Stimulated activated CD8-positive, alpha-beta memory T cell treated with anti-CD3 and anti-CD28 coated beads, Interleukin-12 subunit alpha, Interleukin-12 subunit beta, amount 100 ng/mL, for 24 hours (primary cell): Measurements from ENCODE around the gene ZFHX3.

Source experiments
- DNase-seq: peaks from one replicate; pipeline ENCODE4 v3.0.0-alpha.2; 2020; ENCODE audit errors: extremely low read depth

Gene ZFHX3

DNA sequence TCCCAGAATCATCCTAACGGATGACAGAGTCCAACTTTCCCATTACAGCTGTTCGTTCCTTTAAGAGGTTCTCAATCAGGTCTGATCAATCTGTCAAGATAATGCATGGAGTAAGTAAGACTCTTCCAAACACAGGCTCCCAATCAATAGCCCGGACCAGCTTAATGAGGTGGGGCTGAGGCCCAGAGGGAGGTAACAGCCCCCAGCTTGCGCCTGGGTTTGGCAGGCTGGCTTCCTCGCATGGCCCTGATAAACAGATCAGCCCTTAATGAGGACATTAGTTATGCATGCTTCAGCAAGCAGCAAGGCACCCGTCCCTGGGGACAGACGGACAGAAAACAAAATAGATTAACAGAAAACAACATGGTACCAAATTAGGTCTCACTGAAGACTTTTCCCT is 145.7 kb downstream of the ZFHX3 start:
- DNase-seq = no peak

DNA sequence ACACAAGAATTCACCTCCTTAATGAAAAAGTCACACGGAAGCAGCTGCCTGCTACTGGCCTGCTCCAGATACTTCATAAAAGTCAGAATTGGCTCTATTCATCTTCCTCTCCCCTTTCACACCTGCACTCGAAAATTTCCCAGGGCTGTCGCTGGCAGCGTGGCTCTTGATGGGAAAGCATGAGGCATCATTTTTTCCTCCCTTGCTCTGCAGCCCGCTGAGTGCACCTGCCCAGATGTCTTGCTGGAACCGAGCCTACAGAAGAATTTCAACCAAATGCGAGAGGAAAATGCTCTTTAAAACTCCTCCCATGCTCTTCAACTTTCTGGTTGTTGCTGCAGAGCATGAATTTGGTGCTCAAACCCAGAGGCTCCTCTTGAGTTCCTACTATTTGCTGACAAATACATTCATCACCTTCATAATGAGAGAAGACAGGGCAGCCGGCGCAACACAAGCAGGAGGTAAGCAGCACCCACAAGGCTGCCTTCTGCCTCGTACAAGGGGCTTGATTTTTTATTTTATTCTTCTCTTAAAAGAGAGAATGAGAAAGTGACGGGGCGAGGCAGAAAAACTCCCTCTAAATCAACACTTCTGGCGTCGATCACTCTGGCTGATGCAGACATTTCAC is 146.8 kb downstream of the ZFHX3 start:
- no peak for DNase-seq

DNA sequence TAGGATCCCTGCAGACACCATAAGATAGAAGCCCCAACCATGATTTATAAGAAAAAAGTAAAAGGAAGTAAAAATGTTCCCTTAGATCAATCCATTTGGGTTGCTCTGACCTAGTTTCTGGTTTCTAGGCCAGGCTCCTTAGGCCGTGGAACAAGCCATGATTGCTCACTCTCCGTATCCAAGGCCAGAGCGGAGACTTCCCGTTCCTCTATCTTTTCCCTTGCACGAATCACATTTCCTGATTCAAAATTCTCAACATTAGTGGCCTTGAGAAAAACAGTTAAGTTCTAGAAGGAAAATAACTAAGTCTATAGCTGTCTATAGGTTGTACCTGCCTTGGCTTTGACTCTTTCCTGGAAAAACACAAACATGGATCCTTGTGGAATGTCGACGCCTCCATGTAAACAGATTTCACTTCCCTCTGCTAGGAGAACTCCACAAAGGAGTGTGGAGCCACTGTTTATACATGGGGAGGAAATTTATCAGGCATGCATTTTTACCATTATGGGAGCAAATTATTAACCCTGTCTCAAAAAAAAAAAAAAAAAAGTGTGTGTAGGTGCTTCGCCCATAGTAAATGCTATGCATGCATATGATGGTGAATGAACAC is 149.6 kb downstream of the ZFHX3 start:
- DNase-seq = no peak

DNA sequence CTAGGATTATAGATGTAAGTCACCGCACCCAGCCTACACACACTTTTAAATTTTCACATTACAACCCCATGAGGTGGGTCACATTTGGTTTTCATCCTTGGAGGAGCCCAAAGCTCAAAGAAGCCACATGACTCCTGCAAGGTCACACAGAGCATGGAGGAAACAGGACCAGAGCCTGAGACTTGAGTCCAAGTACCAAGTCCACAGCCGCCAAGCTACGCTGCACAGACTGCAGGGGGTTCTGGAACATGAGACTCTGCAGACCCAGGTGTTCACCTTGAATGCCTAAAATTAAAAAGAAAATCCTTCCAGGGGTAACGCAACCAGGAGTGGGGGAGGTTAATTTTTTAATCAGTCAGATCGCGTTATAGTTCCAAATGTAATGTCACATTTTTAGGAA is 150.2 kb downstream of the ZFHX3 start:
- DNase-seq = no peak

DNA sequence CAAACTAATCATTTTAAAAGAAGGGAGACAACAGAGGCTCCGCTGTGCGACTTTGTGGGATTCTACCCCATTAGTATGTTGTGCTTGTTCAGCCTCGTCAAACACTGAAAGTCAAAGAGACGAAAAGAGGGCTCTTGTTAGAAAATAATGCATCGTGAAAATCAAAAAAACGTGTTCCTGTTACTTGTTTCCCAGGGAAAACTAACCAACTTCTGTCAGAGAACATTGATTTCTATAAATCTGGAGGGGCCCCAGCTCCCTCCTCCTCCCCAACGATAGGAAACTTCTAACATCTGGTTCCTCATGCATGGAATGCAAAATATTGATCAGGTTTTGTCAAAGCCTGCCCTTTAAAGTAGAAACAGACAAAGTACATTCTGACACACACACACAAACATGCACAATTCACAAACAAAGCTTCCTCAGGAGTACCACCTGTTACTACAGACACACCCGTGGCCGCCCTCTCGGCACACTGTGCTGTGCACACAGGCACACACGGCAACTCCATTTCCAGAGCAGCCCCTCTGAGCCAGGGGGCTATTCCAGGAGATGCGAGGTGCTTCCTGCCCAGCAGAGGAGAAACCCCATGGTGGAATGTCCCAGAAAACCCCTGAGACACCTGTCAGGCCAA is 151.3 kb downstream of the ZFHX3 start:
- DNase-seq = no peak

DNA sequence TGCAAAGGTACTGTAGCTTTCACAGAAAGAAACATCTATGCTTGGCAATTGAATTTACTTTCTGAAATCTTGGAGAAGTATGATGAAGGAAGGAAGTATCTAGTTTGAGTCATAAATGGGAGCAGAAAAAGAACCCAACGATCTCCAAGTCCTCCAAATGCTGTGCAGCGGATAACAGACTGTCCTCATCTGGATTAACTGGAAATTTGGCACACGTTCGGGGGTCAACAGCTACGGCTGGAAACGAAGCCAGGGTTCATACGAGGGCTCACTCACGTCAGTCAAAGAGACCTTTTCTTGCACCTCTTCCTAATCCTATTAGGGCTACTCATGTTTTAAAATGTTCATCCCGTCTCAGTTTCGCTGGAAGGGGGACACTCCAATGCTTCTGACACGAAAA is 152.0 kb downstream of the ZFHX3 start:
- DNase-seq = no peak

DNA sequence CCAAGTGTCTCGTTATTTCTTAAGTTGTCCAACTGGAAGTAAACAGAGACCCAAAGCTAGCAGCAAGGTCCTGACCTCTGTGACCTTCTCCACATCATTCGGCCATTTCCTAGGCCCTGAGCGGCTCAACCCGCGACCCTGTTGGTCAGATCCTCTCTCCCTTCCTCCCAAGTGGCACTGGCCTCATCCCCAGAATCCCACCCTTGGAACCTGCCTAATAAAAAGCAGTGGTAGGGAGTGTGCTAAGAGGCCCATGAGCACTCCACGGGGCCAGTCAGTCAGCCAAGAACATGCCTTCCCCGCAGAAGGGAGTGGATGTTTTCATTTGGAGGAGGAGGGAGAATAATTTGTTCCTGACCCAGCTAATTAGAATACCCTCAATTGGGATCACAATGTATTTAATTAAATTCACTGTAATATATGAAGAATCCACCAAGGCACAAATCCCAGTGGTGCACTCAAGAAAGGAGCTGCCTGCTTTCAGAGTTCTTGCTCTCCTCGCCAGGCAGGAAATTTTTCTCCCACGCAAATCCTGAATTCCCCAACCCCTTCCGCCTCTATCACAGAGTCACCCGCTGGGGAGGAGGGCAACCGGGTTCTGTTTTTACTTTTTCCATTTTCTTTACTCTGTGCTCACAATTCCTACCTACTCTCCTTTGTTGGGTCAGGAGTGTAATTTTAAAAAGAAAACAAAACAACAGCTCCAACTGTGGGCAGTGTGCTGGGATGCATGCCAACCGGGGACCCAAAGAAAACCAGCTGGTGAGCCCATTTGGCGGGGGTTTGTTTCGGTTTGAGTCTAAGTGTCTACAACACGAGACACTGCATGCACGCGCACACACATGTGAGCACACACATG is 153.4 kb downstream of the ZFHX3 start:
- DNase-seq = no peak

DNA sequence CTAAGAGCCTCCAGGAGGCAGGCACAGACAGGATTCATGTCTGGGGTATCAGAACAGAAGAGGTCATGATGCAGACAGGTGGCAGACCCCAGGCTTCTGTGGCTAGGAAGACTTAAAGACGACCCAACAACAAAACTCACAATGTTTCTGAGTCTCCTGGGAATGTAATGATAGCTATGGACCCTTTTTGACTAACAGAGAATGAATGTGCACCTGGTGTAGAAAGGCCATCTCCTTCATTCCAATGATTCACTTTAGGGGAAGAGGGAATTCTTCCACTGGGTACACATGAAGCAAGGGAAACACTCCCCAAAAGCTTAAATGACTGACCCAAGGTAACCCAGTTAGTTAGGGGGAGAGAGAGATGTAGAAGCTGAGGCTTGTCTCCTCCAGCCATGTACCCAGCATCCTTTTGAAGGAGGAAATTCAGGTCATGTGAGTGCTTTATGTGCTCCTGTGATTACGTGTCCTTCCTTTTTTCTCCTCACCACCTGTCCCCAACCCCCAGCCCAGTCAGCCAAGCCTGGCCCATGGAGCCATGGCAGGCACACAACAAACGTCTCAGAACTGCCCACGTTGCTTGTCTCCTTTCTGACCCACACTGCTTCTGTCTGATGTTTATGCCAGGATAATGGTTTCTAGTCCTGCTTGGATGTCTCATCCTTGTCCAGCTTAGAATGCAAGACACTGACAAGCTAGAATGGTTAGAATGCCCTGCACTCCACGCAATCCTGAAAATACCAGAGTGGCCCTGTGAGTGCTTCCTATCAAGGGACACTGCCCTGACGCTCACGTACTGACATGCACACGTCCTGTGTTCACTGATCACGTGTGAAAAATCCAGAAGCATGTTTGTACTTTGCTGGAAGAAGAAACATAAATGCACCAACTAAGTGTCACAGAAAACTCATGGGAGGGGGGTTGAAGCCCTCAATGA is 156.4 kb downstream of the ZFHX3 start:
- DNase-seq = no peak

DNA sequence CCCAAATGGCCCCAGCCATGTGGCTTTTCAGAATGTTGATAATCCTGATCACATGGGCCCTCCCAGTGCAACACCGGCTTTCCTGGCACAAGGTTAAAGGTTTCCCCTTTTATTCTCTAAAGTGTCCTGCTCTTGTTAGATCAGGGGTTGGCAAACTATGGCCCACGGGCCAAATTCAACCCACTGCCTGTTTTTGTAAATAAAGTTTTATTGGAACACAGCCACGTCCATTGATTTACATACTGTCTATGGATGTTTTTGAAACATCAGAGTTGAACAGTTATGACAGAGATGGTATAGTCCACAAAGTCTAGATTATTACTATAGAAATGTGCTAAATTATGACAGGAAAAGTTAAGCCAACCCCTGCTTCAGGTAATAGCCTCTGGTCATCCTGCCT is 157.3 kb downstream of the ZFHX3 start:
- DNase-seq = no peak

DNA sequence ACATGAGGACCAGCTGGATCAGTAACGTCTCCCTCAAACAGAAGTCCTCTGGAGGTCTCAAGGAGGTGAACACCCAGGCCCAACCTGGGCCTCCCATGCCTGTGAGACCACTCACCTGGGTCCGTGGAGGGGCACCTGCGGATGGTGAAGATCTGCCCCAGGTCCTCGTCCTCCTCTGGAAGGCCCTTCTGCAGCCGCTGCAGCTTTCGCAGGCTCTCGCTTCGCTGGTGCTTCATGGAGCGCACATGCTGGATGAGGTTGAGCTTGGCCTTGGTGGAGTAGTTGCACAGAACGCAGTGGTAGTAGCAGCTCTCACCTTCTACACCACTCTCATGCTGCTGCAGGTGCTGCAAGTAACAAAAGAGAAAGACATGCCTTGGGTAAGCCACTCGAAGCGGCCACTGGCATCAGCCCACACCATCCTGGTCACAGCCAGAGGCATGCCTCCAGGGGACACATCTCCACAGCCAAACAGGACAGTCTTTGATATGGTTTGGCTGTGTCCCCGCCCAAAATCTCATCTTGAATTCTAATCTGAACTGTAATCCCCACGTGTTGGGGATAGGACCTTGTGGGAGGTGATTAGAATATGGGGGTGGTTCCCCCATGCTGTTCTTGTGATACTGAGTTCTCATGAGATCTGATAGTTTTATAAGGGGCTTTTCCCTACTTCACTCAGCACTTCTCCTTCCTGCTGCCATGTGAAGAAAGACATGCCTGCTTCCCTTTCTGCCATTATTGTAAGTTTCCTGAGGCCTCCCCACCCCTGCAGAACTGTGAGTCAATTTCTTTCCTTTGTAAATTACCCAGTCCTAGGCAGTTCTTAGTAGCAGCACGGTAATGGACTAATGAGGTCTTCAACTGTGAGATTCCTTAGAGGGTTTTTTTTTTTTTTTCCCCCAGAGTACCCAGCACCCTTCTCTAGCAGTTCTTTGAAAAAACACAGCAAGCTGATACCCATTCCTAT is 158.0 kb downstream of the ZFHX3 start:
- DNase-seq = no peak

DNA sequence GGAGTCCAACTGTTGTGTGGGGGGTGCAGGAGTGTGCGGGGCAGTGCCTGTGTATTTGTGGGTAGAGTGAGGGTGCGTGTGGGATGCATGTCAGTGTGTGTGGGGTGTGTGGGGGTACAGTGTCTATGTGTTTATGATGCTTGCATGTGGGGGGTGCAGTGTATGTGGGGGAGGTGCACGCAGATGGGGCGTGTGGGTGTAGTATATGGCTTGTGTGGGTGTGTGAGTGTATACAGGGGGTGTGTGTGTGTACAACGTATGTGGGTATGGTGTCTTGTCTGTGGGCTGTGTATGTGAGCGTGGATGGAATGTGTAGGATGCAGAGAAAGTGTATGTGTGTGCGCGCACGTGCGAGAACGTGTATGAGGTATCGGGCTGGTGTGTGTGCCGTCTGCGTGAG is 160.4 kb downstream of the ZFHX3 start:
- no peak for DNase-seq

DNA sequence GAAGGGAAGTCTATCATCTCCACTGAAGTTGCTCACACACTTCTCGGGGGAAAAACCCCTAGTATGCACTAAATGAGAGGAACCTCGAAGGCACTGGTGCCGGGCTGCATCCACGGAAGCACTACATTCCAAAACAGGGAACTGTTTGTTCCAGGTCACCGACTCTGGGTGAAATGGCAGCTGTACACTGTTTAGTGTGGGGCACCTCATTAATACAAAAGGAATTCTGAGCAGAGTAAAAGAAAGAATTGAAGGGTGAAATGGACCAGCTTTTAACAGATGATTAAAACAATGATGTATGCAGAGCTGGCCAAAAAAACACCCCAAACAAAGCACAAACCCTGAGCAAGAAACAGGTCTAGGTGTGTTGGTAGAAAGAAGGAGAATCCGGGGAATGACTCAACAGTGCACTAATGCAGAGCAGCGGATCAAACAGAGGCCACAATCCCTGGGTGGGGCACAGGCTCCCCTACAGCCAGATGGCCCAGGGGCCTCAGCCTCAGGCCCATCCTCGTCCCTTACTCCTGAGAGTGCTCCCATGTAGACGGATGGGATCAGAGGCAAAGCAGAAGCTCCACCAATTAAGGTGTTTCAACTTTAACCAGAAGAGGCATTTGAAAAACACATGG is 161.5 kb downstream of the ZFHX3 start:
- no peak for DNase-seq

DNA sequence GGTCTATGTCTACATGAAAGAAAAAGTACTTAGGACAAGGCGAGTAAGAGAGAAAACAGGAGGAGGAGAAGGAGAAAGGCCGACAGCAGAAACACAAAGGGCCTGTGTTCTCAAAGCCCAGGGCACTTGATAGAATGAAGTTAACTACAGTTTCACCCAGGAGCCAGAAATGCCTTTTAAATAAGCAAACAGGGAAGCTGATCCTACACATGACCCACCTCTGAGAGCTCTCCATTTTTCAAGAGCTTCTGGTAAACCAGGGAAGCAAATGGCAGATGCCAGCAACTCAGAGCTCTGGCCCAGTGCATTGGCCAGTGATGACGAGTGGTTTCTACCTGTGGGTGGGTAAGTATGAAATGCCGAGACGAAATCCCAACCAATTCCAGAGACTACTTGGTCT is 163.4 kb downstream of the ZFHX3 start:
- no peak for DNase-seq

DNA sequence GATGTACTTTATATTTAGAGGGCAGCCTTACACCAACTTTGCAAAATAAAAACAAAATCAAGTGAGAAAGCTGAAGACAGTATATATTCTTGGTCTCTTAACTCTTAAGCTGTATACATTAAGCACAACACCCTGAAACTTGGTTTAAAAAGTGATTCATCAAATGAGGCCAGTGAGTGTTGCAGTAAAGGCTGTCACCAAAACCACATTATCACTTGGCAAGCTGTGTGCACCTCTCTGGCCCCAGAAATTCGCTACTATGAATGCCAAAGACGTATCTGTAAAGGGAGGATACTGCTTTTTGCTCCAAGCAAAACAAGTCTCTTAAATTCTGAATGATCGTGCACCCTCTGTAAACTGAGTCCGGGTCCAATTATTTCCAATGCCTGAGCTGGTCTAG is 163.9 kb downstream of the ZFHX3 start:
- no peak for DNase-seq

DNA sequence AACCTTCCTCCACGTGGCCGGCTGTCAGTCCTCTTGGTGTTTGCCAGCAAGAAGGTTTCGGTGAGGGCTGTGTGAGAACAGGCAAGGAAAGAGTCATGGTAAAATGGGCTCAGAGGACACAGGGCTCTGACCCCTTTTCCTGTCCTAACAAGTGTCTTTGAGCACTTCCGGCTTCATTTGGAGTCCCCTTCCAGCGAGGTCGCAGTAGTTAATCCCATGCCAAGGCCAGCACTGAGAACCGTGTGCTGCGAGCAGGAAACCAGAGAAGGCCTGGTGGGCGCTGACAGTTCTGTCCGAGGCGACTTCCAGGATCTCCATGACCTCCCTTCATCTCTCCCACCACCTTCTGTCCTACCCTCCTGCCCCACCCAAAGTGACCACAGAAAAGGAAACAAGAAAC is 168.1 kb downstream of the ZFHX3 start:
- DNase-seq = no peak

DNA sequence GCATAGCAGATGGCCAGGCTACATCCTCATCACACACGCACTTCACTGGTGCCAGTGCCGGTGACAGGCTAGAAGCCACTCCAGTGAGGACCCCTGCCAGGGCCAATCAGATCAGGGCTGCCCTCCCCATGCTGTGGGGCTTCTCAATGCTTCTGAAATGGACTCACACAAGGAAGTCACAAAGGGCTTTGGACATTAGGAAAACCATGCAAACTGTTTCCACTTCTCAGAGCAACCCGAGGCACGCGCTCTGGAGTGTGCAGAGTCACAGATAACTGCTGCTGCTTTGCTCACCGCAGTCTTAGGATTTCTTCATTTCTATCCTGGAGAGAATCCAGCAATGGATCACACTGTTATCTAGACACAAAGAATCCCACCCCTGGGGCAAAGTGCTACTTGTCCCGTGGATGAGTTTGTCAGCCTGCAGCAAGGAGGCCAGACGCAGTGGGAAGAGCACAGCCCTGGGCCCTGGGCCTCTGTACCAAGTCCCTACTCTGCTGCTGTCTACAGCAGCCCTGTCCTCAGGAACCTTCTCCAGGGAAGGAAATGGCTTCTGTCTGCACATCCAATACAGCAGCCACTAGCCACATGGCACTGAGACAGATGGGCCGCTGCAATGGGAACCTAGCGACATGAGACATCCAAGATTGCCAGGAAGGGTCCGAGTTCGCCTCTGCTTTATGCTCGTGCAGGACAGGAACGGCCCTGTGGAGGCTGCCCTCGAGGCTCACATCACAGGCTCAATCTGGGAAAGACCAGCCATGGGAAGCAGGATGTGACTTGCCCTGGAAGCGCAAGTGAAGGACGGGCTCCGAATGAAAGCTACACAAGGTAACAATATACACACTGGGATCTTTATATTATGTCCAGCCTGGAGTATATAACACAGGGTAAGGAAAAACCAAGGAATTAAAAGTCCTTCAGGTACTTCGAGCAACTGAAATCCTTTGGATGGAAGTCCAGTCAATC is 169.3 kb downstream of the ZFHX3 start:
- no peak for DNase-seq

DNA sequence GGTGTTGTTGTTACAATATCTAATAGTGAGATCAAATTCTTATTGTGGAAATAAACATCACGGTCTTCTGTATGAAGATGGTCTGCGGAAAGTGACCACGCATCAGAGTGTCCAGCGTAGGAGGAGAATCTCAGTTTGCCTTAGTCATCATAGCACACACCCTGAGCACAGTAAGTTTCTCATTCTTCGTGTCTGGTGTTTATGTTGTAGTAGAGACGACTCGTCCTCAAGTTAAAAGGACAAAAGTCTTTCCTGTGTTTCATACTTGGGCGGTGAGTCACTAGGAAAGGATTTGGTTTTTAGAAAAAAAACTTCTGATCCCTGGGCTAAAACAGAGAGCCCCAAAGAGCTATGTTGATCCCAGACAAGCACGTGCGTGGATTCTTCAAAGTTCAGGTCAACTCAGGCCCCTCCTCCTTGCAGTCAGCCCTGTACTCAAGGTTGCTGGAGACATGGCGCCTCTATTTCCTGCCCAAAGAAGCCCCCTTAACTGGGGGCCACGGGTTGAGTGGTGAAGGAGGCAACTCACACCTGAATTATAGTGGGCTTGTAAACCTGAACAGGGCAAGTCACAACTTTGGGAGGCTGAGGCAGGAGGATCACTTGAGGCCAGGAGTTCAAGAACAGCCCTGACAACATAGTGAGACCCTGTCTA is 170.4 kb downstream of the ZFHX3 start:
- DNase-seq = no peak

DNA sequence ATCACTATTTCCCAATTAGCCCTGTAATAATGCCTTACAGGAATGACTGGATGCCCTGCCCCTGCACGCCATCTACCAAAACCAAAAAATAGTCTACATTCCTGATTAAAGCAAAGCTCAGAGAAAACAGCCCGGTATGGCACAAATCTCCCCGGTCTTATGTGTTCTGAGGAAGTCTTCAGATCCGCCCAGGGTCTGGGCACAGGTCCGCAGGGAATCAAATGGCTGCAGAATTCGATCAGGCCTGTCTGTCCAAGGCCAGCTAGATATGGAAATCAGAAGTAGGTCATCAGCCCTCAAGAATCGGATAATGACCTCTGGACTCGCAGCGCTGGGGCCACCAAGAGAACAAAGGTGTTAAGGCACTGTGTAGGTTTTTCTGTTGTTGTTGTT is 171.0 kb downstream of the ZFHX3 start:
- no peak for DNase-seq
